ENCODE results near the gene SF1. TPM values are rescaled to one million over a fixed set of nuclear protein-coding genes. Genes with fewer than 3 reads are reported as not detected.

SF1 gene
- total RNA-seq, 1 donor from 2014 or later, result 500 TPM

DNA sequence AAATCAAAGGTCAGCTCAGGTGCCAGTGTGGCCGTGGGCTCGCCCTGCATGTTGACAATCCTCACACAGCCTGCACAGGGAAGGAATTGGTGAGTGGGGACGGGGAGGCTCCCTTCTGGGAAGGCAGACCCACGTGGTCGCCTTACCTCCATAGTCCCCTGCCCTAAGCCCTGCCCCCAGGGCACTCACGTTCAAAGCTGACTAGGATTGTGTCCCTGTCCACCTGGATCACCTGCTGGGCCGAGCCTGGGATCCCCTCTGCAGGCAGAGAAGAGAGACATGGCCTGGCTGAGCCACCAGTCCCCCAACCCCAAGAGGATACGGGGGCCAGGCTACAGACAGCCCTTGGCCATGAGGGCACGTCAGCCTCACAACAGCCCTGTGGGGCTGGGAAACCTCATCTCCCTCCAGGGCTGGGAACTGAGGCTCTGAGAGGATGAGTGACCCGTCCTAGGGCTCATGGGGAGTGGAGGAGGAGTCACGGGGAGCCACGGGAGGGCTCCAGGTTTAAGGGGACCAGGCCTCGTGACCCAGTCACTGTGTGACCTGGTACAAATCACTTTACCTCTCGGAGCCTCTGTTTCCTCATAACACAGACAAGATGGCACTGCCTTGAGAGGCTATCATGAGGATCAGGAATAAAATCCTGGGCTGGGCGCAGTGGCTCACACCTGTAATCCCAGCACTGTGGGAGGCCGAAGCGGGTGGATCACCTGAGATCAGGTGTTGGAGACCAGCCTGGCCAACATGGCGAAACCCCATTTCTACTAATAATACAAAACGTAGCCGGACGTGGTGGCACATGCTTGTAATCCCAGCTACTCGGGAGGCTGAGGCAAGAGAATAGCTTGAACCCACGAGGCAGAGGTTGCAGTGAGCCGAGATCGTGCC is 12.1 kb upstream of the SF1 start:
- Mint-ChIP-seq H3K27ac (no peak overlapping the region), H3K9me3 (ENCODE audit: low read depth) (no peaks in the 10 kb centered on the region), H3K27me3 (no peaks in the 10 kb centered on the region), H3K4me1 (ENCODE audit: low read depth) (no peaks in the 10 kb centered on the region), H3K36me3 (ENCODE audit: insufficient read depth) (no peaks in the 10 kb centered on the region), H3K4me3 (ENCODE audit: low read depth) (no peak overlapping the region)
- TF ChIP-seq, protein P1, sequence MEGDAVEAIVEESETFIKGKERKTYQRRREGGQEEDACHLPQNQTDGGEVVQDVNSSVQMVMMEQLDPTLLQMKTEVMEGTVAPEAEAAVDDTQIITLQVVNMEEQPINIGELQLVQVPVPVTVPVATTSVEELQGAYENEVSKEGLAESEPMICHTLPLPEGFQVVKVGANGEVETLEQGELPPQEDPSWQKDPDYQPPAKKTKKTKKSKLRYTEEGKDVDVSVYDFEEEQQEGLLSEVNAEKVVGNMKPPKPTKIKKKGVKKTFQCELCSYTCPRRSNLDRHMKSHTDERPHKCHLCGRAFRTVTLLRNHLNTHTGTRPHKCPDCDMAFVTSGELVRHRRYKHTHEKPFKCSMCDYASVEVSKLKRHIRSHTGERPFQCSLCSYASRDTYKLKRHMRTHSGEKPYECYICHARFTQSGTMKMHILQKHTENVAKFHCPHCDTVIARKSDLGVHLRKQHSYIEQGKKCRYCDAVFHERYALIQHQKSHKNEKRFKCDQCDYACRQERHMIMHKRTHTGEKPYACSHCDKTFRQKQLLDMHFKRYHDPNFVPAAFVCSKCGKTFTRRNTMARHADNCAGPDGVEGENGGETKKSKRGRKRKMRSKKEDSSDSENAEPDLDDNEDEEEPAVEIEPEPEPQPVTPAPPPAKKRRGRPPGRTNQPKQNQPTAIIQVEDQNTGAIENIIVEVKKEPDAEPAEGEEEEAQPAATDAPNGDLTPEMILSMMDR (IDR thresholded peaks at IDR 0.05; ENCODE audit: unreplicated experiment), result no peak
- no peak for DNase-seq (ENCODE audit: low spot score, unreplicated experiment)

DNA sequence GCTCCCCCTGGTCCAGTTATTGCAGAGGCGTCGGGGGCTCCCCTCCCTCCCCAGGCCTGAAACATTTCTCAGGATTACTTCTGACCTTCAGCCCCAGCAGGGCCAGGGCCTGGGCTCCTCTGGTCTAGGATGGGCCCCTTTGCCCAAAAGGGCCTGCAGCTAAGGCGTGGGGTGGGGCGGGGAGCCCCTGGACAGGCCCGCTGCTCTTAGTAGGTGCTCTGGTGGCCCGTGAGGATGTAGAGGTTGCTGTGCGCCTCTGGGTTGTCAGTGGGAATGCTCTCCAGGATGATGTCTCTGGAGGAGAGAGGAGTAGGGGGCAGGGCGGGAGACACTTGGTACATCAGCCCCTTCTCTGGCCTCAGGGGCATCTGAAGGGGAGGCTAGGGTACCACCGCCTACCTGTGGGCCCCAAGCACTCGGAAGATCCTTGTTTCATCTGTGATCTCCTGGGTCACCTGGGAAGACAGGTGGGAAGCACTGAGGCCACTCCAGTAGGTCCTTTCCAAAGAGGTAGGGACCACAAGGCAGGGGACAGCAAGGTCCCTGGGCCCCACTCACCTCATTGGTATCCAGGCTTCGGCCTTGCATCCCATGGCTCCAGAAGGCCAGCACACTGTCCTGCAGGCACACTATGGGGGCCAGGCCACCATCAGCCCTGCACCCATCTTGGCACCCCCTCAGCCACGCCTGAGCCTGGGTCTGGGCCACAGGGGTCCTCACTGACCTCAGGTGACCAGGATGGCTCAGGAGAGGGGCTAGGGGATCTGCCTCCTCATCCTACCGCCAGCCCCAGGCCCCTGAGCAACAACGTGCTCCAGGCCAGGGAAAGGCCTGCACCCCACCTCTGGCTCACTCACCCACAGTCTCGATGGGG is 11.2 kb upstream of the SF1 start:
- no peak overlapping the region for H3K4me3 Mint-ChIP-seq (ENCODE audit: low read depth)
- no peaks in the 10 kb centered on the region for H3K9me3 Mint-ChIP-seq (ENCODE audit: low read depth)
- TF ChIP-seq, protein P1 (IDR thresholded peaks at IDR 0.05; ENCODE audit: unreplicated experiment), result no peak
- H3K27ac Mint-ChIP-seq, result no peak overlapping the region
- peaks cover 1% of the 10 kb centered on the region for H3K36me3 Mint-ChIP-seq (ENCODE audit: insufficient read depth)
- H3K27me3 Mint-ChIP-seq, result no peaks in the 10 kb centered on the region
- no peaks in the 10 kb centered on the region for H3K4me1 Mint-ChIP-seq (ENCODE audit: low read depth)
- DNase-seq (ENCODE audit: low spot score, unreplicated experiment), result no peak

DNA sequence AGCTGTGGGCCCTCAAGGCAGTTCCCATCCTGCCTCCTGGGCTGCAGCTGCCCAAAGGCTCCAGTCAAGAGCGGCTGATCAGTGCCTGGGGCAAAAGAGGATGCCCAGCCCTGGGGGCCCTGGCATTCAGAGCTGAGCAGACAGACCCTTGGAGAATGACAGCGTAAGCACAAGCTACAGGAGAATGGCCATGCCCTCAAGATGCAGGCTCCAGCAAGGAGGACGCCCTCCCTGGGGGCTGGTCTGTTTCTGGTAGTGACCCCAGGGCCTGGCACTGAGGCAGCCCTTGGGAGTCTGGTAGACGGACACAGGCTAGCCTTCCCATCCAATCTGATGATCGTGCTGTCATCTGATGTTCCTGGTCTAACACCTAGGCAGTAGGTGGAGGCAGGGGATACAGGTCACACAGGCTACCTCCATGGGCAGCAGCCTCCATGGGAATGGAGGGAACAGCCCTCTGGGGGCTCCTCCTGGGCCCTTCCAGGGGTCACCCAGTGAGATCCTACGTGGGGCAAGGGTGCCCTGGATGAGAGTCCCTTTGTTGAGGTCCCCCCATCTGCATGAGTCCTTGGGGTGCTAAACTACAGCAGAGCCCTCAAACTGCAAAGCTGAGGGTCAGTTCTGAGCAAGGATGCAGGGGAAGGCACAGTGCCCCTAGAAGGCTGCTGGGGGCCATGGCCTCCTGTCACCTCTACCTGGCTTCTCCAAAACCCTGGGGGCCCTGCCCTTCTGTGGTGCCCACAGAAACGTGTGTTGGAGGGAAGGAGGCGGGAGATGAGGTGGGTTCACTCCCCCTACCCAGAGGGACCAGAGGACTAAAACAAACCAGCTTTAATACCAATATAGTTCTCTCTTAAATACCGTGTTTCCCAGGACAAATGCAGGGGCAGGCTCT is 10.2 kb upstream of the SF1 start:
- Mint-ChIP-seq H3K4me1 (ENCODE audit: low read depth) (no peaks in the 10 kb centered on the region), H3K27me3 (no peaks in the 10 kb centered on the region), H3K36me3 (ENCODE audit: insufficient read depth) (peaks cover 1% of the 10 kb centered on the region), H3K9me3 (ENCODE audit: low read depth) (no peaks in the 10 kb centered on the region), H3K27ac (no peak overlapping the region), H3K4me3 (ENCODE audit: low read depth) (no peak overlapping the region)
- TF ChIP-seq, protein P1 (IDR thresholded peaks at IDR 0.05; ENCODE audit: unreplicated experiment), result no peak
- no peak for DNase-seq (ENCODE audit: low spot score, unreplicated experiment)

DNA sequence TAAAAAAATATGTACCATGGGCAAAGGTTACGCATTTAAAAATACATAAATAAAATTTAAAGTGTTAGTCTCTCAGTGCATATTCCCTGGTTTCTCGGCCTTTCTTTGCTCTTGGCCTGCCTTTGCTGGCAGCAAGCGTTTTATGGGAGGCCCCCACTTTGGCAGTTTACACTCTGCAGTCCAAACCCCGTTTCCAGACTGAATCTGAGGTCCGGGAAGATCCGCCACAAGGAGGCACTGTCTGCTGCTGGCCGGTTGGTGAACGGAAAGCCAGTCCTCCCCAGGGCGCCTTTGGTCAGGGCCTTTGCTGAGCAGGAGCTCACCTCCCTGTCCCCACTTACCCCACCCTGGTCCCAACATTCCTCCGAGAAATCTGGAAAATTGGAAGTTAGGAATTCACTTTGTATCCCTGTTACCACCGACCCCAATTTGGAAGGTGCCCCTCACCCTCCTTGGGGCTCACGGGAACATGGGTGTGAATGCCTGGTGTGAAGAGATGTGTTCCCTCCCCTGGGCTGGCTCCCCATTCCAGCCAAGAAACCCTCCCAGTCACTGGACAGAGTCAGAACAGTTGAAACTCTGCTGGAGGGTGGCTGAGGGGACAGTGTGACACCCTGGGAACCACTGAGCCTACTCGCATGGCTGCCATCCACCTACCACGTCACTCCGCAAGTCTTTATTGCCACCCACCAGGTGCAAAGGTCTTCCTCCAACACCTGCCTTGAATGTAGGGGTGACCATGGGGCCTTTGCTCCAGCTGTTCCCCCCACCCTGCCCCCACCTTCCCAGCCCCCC is 9.4 kb upstream of the SF1 start:
- Mint-ChIP-seq H3K4me1 (ENCODE audit: low read depth) (no peaks in the 10 kb centered on the region), H3K9me3 (ENCODE audit: low read depth) (no peaks in the 10 kb centered on the region), H3K27ac (no peak overlapping the region), H3K27me3 (no peaks in the 10 kb centered on the region), H3K36me3 (ENCODE audit: insufficient read depth) (peaks cover 1% of the 10 kb centered on the region), H3K4me3 (ENCODE audit: low read depth) (no peak overlapping the region)
- TF ChIP-seq, protein P1 (IDR thresholded peaks at IDR 0.05; ENCODE audit: unreplicated experiment), result peak; percentile 71
- DNase-seq (ENCODE audit: low spot score, unreplicated experiment), result no peak

Measured in progenitor cell of endocrine pancreas (in vitro differentiated cells).